K562 (cell line): ENCODE results near the gene INTS6. TPM values are rescaled to one million over a fixed set of nuclear protein-coding genes. Genes with fewer than 3 reads are reported as not detected.

Source experiments
- BCL6 ChIP-seq: fragments of 250-450 bp; sonication (Bioruptor Pico); IDR thresholded peaks from 2 replicates; pipeline ENCODE4 v1.4.0; 2020
- CCNT2 ChIP-seq: IDR thresholded peaks from 2 replicates; pipeline ENCODE4 v1.6.1; 2011; ENCODE audit warnings: borderline replicate concordance, low read depth, mild to moderate bottlenecking, moderate library complexity, mixed read lengths, low read length; ENCODE audit not compliant: insufficient read length; ENCODE audit errors: extremely low read depth
- ELF1 ChIP-seq: fragments of 200-800 bp; sonication (Bioruptor generic); IDR thresholded peaks from 2 replicates; pipeline ENCODE4 v1.6.1; 2016; ENCODE audit warnings: missing genetic modification characterization, missing compliant biosample characterization
- ESRRA ChIP-seq: fragments of 450-650 bp; IDR thresholded peaks from 2 replicates; pipeline ENCODE4 v1.6.1; 2014; ENCODE audit warnings: low read depth, mild to moderate bottlenecking, moderate library complexity, borderline replicate concordance
- FOXJ2 ChIP-seq: fragments of 200-800 bp; sonication (Bioruptor generic); IDR thresholded peaks from 2 replicates; pipeline ENCODE4 v1.6.1; 2016; ENCODE audit warnings: missing genetic modification characterization, missing compliant biosample characterization
- HDAC1 ChIP-seq, 2 experiments: fragments of 450-650 bp; IDR thresholded peaks; 2 replicates each; pipeline ENCODE4 v1.6.1; 2016 to 2017; ENCODE audit warnings: inconsistent platforms in 1 of 2, mild to moderate bottlenecking in 1 of 2, moderate library complexity in 1 of 2
- HES1 ChIP-seq: fragments of 450-650 bp; IDR thresholded peaks from 2 replicates; pipeline ENCODE4 v1.6.1; 2016; ENCODE audit warnings: low read depth, mild to moderate bottlenecking, moderate library complexity
- HMGN3 ChIP-seq: IDR thresholded peaks from 2 replicates; pipeline ENCODE4 v1.6.1; 2011; ENCODE audit warnings: borderline replicate concordance, low read depth, mild to moderate bottlenecking, mixed read lengths, low read length; ENCODE audit not compliant: insufficient read length; ENCODE audit errors: extremely low read depth
- MCM7 ChIP-seq, 2 experiments: fragments of 450-650 bp; IDR thresholded peaks; 2 replicates each; pipeline ENCODE4 v1.6.1; 2016 to 2018
- MYC ChIP-seq, 2 experiments: fragments of 250-450 bp in 1 of 2; sonication (Bioruptor Pico) in 1 of 2; IDR thresholded peaks; 2 replicates each; pipeline versions ENCODE4 v1.5.1 to v1.6.1; 2012 to 2021; ENCODE audit warnings: low read depth in 2 of 2, borderline replicate concordance in 1 of 2, improper control_type of control experiment in 1 of 2, low read length in 1 of 2, mild to moderate bottlenecking in 1 of 2, moderate library complexity in 1 of 2
- PHF8 ChIP-seq: fragments of 200-600 bp; sonication (generic); IDR thresholded peaks from 2 replicates; pipeline ENCODE4 v1.6.1; 2012; ENCODE audit warnings: mixed run types, mild to moderate bottlenecking, inconsistent platforms, low read length, moderate library complexity, borderline replicate concordance
- SMAD4 ChIP-seq: fragments of 250-450 bp; sonication (Bioruptor Pico); conservative IDR thresholded peaks from 2 replicates; pipeline ENCODE4 v1.8.0; 2021; ENCODE audit warnings: inconsistent platforms, mild to moderate bottlenecking, moderate library complexity
- SPI1 ChIP-seq: IDR thresholded peaks from 2 replicates; pipeline ENCODE4 v1.6.1; 2011; ENCODE audit warnings: low read depth, low read length, control low read depth, borderline replicate concordance
- ZFX ChIP-seq: sonication (generic); formaldehyde crosslinking; IDR thresholded peaks from 2 replicates; pipeline ENCODE4 v1.8.0; 2022; ENCODE audit warnings: mild to moderate bottlenecking, missing genetic modification reagents, moderate library complexity
- ZMIZ1 ChIP-seq, 2 experiments: fragments of 150-350 bp in 1 of 2; IDR thresholded peaks; 2 replicates each; pipeline ENCODE4 v1.6.1; 2012 to 2016; ENCODE audit warnings: low read depth in 2 of 2, low read length in 2 of 2, mild to moderate bottlenecking in 1 of 2, moderate library complexity in 1 of 2
- ZNF263 ChIP-seq: sonication (generic); formaldehyde crosslinking; IDR thresholded peaks from 2 replicates; pipeline ENCODE4 v1.8.0; 2022; ENCODE audit warnings: mild to moderate bottlenecking, missing genetic modification reagents, borderline replicate concordance
- polyA plus RNA-seq, 8 experiments: library from polyadenylated mRNA; depleted of rRNA in 4 of 8; stranded (reverse) in 5 of 8; unstranded in 3 of 8; fragments of >200 nt; fragmentation: Nextera tagmentation in 2 of 8; fragmentation: Illumina TruSeq in 1 of 8; extraction: Ambion mirVana in 2 of 8; extraction: Trizol in 1 of 8; gene quantifications; 2 replicates each; pipeline versions ENCODE4 v1.2.1 to v1.2.3, GENCODE V29; 2011 to 2014; ENCODE audit warnings: inconsistent platforms in 1 of 8, missing spikeins in 1 of 8
- total RNA-seq, 7 experiments: library from RNA; depleted of rRNA in 6 of 7; stranded (reverse); fragments of >200 nt in 6 of 7; fragmentation: Illumina TruSeq in 2 of 7; extraction: Trizol in 2 of 7; gene quantifications; 2 replicates each; pipeline versions ENCODE4 v1.2.1 to v1.2.3, GENCODE V29; 2011 to 2021; ENCODE audit warnings: low replicate concordance in 1 of 7
- TF ChIP-seq, protein P1 (sequence below): IDR thresholded peaks from 2 replicates; pipeline ENCODE4 v1.6.1; 2014; ENCODE audit warnings: antibody characterized with exemption
- TF ChIP-seq, protein P2 (sequence below), 2 experiments: fragments of 200-800 bp in 1 of 2; sonication (Bioruptor generic) in 1 of 2; sonication (generic) in 1 of 2; formaldehyde crosslinking in 1 of 2; IDR thresholded peaks in 1 of 2; conservative IDR thresholded peaks in 1 of 2; 2 replicates each; pipeline versions ENCODE4 v1.5.0 to v1.6.1; 2016 to 2020; ENCODE audit warnings: missing compliant biosample characterization in 1 of 2, missing genetic modification characterization in 1 of 2, missing genetic modification reagents in 1 of 2

Gene INTS6
- total and polyA plus RNA-seq, 9 of the 15 experiments (the other 6 are each of a cell fraction or from before 2014, with no cell fraction given): 3.7 to 29.8 (median 16.1) TPM

GRCh38 chr13:51453207-51453958 lies 547 bp upstream of the INTS6 start (continued):
- TF ChIP-seq MYC (IDR thresholded peaks at IDR 0.05; ENCODE audit: low read depth, low read length) (peak; percentile 41; the same call in 1 of the 2 replicates), MYC (CRISPR knock-in tag; IDR thresholded peaks at IDR 0.05; ENCODE audit: borderline replicate concordance, low read depth) (no peak), MCM7 (IDR thresholded peaks at IDR 0.05) (no peak), SPI1 (peak; percentile 61; the same call in 1 of the 2 replicates), HDAC1 (IDR thresholded peaks at IDR 0.05) (0 out of 4 replicates have a peak, but pooled peaks of 1 of the 2 experiments have one; percentile 13), ZMIZ1 (IDR thresholded peaks at IDR 0.05; ENCODE audit: low read depth in 2 of 2, low read length in 2 of 2) (peak in 1 of 2 experiments; percentile 28; a peak in 1 of 4 replicates), HMGN3 (peak; percentile 58), SMAD4 (peak; percentile 91), ELF1 (peak; percentile 79), ZNF263 (CRISPR knock-in tag) (peak; percentile 38; the same call in 1 of the 2 replicates), HES1 (0 out of 2 replicates have a peak, but pooled peaks have one; percentile 10), ESRRA (peak; percentile 44; the same call in 1 of the 2 replicates), BCL6 (CRISPR knock-in tag) (no peak), FOXJ2 (tag) (peak; percentile 44; the same call in 1 of the 2 replicates), CCNT2 (peak; percentile 91), PHF8 (peak; percentile 87), ZFX (peak; percentile 83)
- TF ChIP-seq, protein P1, sequence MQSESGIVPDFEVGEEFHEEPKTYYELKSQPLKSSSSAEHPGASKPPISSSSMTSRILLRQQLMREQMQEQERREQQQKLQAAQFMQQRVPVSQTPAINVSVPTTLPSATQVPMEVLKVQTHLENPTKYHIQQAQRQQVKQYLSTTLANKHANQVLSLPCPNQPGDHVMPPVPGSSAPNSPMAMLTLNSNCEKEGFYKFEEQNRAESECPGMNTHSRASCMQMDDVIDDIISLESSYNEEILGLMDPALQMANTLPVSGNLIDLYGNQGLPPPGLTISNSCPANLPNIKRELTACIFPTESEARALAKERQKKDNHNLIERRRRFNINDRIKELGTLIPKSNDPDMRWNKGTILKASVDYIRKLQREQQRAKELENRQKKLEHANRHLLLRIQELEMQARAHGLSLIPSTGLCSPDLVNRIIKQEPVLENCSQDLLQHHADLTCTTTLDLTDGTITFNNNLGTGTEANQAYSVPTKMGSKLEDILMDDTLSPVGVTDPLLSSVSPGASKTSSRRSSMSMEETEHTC: 0 out of 2 replicates have a peak, but pooled peaks have one; percentile 2
- TF ChIP-seq, protein P2, sequence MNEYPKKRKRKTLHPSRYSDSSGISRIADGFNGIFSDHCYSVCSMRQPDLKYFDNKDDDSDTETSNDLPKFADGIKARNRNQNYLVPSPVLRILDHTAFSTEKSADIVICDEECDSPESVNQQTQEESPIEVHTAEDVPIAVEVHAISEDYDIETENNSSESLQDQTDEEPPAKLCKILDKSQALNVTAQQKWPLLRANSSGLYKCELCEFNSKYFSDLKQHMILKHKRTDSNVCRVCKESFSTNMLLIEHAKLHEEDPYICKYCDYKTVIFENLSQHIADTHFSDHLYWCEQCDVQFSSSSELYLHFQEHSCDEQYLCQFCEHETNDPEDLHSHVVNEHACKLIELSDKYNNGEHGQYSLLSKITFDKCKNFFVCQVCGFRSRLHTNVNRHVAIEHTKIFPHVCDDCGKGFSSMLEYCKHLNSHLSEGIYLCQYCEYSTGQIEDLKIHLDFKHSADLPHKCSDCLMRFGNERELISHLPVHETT (CRISPR knock-in tag; conservative IDR thresholded peaks at IDR 0.05 in 1 of 2, IDR thresholded peaks at IDR 0.05 in 1 of 2): peak in 1 of 2 experiments; percentile 99; a peak in 2 of 4 replicates
